GM12891 (cell line): ENCODE measurements around the gene TXNRD1.
"Not testable (repeated sequence)": the region's sequence is repeated elsewhere in the genome, so short reads cannot be mapped to it uniquely, and the experiment has no call there.

Experiments used
- DNase-seq: peaks from one replicate; pipeline ENCODE4 v3.0.0; 2011; ENCODE audit warnings: low spot score; ENCODE audit not compliant: insufficient read length
- FAIRE-seq: peaks from 2 replicates; lab custom pipeline; 2011; peaks lifted over from hg19 to GRCh38; lab: Jason Lieb, UNC
- PAX5 ChIP-seq: IDR thresholded peaks from 2 replicates; pipeline ENCODE4 v1.6.1; 2011; ENCODE audit warnings: low read length, moderate library complexity, mild to moderate bottlenecking; ENCODE audit not compliant: insufficient read depth, severe bottlenecking
- POLR2A ChIP-seq: IDR thresholded peaks from 2 replicates; pipeline ENCODE4 v1.6.1; 2011; ENCODE audit warnings: low read depth, low read length, control low read depth
- POLR2AphosphoS5 ChIP-seq: IDR thresholded peaks from 2 replicates; pipeline ENCODE4 v1.6.1; 2011; ENCODE audit warnings: low read depth, low read length, control low read depth
- POU2F2 ChIP-seq: IDR thresholded peaks from 2 replicates; pipeline ENCODE4 v1.6.1; 2011; ENCODE audit warnings: low read depth, mild to moderate bottlenecking, control low read depth, low read length, moderate library complexity
- SPI1 ChIP-seq: IDR thresholded peaks from 2 replicates; pipeline ENCODE4 v1.6.1; 2011; ENCODE audit warnings: low read depth, low read length, control low read depth
- TAF1 ChIP-seq: IDR thresholded peaks from 2 replicates; pipeline ENCODE4 v1.6.1; 2011; ENCODE audit warnings: low read depth, low read length, control low read depth

Gene TXNRD1

DNA sequence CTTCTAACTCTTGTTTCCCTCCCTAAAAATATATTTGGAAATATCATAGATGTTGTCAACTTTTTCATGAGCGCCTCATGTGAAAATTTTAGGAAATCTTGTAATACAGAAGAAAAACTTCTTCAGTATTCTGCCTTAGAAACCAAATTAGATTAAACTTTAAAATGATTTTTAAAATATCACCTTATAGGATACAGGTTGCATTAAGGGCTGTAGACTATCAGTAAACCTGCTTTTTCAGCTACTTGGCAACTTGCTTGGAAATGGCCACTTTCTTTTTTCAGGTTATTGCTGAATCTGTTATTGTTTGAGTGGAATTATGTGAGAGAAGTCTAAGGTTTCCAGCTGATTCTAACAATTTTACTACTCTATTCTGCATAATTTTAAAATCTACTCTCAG, 97.1 kb downstream of the TXNRD1 start:
- TF ChIP-seq TAF1 (no peak), PAX5 (no peak), POLR2A (no peak), SPI1 (no peak), POU2F2 (no peak), POLR2AphosphoS5 (no peak)
- FAIRE-seq, result no peak
- no peak for DNase-seq

DNA sequence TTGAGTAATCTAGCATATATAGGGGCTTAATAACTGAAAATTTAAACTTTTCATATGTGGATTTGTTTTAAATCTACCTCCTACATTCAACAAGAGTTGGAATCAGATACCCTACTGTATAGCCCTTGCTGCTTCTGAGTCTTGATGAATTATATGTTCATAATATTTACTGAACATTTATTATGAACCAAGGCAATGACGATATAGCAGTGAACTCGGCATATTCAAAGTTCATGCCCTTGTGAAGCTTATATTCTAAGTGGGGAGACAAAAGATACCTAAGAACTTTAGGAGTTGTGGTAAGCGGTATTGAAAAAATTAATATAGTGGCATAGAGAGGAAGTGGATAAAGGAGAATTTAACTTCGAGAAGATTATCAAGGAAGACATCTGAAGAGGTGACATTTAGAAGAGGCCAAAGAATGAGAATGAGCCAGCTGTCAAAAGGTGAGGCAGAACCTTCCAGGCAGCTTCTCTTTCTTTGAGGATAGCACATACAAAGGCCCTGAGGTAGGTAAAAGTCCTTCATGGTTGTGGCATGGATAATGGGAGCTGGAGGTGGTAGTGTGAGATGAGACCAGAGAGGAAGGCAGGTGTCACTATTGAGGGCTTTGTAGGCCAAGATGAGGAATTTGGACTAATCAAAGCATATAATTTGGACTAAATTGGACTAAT, 98.1 kb downstream of the TXNRD1 start:
- TF ChIP-seq PAX5 (no peak), POLR2A (no peak), POLR2AphosphoS5 (no peak), POU2F2 (no peak), SPI1 (no peak), TAF1 (no peak)
- FAIRE-seq (no peak), DNase-seq (no peak)

DNA sequence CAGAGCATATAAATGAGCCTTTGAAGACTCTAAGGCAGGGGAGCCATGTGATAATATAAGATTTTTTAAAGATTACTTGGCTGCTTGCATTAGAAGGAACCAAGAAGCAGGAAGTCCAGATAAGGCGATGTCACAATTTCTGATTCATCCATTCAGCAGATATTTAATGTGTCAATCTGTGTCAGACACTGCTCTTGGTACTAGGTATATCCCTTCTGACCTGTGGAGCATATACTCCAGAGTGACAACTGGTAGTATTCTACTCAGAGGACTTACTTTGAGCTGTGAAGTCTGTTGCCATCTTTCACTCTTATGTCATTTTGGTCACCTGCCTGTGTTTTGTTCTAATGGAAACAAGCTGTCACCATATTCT, 98.6 kb downstream of the TXNRD1 start:
- FAIRE-seq, result no peak
- DNase-seq, result no peak
- TF ChIP-seq POLR2A (no peak), TAF1 (no peak), POU2F2 (no peak)

DNA sequence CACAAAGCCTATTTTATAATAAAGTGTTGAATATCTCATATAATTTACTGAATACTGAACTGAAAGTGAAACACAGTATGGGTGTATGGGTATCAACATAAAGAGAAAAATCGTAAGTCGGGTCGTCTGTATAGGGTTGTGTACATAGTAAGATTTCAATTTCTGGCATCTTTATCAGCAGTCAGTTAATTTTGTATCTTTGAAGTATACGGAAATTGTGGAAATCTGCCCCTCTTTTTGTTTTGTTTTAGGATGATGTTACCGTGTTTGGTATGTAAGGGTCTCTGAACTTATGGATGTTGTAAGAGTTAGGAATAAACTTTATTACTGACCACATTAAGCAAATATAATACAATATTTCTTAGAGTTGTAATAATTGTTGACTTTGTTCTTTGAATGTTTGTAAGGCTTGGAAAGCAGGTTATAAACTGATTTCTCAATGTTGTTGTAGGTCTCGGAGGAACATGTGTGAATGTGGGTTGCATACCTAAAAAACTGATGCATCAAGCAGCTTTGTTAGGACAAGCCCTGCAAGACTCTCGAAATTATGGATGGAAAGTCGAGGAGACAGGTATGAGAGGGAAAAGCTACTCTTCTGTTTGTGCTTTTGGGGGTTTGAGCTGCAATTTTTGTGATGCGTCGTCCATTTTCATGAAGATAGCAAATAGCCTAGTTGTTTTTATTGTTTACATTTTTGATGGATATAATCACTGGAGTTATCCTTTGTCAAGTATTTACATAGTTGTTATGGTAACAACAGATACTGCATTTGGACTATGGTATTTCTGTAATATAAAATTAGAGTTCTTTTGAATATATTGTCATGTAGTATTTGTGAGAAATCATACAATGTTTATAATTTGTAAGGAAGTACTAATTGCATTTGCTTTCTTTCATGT, 100.0 kb downstream of the TXNRD1 start:
- DNase-seq (no peak), FAIRE-seq (no peak)
- TF ChIP-seq PAX5, result no peak
- no peak for TF ChIP-seq POLR2AphosphoS5

DNA sequence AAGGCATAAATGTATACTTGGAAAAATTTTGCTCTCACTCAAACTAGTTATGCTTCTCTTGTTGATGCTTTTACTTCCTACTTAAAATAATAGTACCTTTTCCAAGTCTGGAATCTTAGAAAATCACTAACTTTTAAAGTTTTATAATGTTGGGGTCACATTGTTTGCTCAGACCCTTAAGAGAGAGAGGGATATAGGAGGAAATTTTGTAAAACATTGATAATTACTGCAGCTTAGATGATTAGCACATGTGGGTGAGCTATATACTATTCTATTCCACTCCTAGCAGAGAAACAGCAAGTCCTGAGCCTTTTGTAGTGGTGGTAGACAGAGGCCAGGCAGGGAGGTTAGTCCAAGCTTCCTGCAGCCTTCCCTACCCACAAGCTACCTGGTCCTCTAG, 101.4 kb downstream of the TXNRD1 start:
- DNase-seq (no peak), FAIRE-seq (no peak)
- TF ChIP-seq POLR2A (no peak), PAX5 (no peak), POU2F2 (no peak), TAF1 (no peak), POLR2AphosphoS5 (no peak), SPI1 (no peak)

DNA sequence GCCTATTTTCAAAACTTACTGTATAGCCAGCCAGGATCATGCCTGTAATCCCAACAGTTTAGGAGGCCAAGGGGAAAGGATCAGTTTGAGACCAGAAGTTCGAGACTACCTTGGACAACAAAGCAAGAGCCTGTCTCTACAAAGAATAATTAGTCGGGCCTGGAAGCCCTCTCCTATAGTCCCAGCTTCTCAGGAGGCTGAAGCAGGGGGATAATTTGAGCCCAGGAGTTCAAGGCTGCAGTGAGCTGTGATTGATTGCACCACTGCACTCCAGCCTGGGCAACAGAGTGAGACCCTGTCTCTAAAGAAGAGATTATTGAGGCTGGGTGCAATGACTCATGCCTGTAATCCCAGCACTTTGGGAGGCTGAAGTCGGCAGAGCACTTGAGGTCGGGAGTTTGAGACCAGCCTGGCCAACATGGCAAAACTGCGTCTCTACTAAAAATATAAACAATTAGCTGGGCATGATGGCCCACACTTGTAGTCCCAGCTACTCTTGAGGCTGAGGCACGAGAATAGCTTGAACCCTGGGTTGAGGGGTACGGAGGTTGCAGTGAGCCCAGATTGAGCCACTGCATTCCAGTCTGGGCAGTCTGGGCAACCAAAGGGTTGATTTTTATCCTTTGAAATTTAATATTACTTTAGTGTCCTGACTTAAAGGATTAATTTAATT, 102.1 kb downstream of the TXNRD1 start:
- TF ChIP-seq POU2F2 (no peak), POLR2A (no peak), SPI1 (no peak), TAF1 (no peak), PAX5 (no peak), POLR2AphosphoS5 (no peak)
- DNase-seq (no peak), FAIRE-seq (no peak)

DNA sequence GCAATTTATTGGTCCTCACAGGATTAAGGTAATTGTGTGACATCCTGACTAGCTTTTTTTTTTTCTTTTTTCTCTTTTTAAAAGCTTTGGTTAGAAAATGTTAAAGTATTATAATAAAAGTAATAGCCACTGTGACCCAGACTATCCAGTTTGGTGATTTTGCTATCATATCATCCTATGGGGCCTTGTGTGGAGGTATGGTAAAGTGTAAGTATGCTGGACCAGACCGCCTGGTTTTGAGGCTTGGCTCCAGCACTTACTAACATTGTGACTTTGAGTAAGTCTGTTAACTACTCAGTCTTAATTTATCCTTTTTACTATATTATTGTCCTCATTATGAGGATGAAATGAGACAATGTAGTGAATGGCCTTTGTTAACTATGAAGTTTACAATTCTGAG, 103.4 kb downstream of the TXNRD1 start:
- TF ChIP-seq SPI1, result no peak
- no peak for TF ChIP-seq TAF1
- TF ChIP-seq PAX5, result no peak
- no peak for TF ChIP-seq POLR2A
- TF ChIP-seq POU2F2, result no peak
- TF ChIP-seq POLR2AphosphoS5, result no peak
- DNase-seq (no peak), FAIRE-seq (no peak)

DNA sequence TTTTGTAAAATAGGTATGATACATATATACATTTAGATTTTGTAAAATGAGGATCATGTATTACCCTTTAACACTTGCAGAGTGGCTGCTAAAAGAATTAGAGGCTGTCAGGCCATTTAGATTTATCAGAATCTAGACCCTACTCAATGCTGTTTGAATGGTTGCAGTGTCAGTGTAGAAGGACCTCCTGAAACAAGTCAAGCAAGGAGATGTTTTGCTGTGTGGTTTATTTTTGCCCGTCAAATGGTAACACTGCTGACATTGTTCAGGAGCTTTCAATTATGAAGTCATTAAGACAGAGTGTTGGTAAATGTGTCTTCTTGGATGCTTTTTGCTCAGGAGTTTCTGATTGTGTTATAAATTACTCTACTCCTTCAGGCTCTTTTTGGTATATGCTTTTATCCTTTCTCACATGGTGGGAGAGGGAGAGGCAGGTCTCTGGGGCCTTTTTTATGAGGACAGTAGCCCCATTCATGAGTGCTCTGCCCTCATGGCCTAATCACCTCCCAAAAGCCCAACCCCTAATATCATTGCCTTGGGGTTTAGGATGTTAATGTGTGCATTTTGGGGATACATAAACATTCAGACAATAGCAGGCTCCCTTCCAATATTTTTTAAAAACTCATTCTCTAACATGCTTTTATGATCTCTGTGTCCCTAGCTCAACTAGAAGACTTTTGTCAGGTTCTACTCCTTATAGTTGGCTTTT, 104.5 kb downstream of the TXNRD1 start:
- no peak for TF ChIP-seq POLR2AphosphoS5
- TF ChIP-seq TAF1, result no peak
- TF ChIP-seq SPI1, result no peak
- no peak for TF ChIP-seq POLR2A
- no peak for TF ChIP-seq PAX5
- DNase-seq (no peak), FAIRE-seq (no peak)

DNA sequence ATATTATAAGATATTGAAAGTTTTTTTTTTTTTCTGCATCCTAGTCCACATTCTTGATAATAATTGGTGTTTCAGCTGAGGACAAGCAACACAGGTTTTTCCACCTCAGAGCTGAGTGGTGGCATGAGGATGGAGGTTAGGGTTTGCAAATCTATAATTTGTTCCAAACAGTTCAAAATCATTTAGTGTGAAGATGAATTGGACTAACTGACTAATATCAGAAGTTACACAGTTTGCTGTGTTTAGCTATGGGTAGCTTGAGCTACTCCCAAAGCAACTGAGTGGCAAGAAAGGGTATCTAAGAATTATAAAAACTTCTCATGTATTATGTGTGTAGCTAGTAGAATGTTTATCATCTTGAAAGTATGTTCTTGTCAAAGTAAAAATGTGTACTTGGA, 105.0 kb downstream of the TXNRD1 start:
- FAIRE-seq (peak; percentile 23), DNase-seq (no peak)
- TF ChIP-seq POLR2AphosphoS5 (no peak), POU2F2 (no peak), POLR2A (no peak), PAX5 (no peak), SPI1 (no peak), TAF1 (no peak)

DNA sequence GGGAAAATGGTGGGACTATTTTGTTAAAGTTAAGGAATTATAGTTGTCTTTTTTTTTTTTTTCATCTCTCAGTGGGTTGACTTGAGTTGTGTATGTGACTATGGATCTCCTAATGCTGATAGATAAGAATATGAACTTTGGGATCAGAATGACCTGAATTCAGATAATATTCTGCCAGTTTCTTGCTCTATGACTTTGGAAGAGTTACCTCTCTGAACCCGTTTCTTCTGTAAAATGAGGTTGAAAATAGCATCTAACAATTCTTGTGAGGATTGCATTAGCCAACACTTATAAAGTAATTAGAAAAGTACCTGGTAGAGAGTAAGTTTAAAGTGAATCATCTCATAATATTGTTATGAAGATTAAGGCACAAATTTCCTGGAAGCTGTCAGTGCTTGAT, 106.4 kb downstream of the TXNRD1 start:
- TF ChIP-seq POLR2A (no peak), POU2F2 (no peak), PAX5 (no peak), TAF1 (no peak), POLR2AphosphoS5 (no peak), SPI1 (no peak)
- FAIRE-seq (no peak), DNase-seq (no peak)

DNA sequence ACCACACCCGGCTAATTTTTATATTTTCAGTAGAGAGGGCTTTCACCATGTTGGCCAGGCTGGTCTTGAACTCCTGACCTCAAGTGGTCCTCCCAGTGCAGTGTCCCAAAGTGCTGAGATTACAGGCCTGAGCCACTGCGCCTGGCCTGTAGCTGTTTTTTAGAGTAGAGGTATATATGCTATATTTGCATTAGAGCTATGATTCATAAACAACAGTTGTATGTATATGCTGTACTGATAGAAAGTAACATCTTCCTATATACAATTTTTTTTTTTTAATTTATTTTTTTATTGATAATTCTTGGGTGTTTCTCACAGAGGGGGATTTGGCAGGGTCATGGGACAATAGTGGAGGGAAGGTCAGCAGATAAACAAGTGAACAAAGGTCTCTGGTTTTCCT, 107.0 kb downstream of the TXNRD1 start:
- not testable (repeated sequence) for FAIRE-seq, DNase-seq
